GM18508 (cell line): ENCODE results near the gene COMTD1.

Experiments used
- ATAC-seq: cut with Tn5 transposase; IDR thresholded peaks from one replicate; pipeline ENCODE4 v1.9.1; 2021; ENCODE audit warnings: moderate number of reproducible peaks; ENCODE audit not compliant: insufficient read depth, unreplicated experiment

Gene COMTD1

DNA sequence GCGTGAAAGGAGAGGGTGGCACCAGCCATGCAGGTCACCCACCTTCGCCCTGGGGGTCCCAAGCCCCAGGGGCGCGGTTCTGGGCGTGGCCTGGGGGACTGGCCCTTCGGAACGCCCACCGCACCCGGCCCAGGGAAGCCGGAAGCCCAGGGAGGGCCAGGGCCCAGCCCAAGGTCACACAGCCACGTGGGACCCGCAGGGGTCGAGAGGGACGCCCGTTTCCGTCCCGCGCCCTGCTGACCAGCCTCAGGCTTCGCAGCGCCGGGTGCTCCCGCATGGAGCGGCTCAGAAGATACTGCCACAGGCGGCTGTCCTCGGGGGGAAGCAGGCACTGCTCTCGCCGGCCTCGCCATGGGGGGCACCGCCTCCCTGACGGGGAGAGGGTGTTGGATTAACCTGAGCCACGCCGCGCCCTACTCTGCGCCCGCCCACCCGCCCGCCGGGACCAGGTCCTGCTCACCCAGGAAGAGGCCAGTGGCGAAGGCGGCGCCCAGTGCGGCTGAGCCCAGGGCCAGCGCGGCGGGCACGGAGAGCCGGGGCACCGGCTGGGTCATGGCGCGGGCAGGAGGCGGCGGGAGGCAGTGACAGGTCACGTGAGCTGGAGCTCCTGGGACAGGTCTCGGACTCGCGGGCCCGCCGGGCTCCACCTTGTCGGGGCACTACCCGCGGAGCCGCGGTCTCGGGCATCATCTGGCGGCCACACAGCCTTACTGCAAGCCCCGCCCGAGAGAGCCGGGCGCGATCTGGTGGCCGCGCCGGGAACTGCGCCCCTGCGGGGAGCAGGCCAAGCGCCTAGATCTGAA, at the start of gene COMTD1:
COMTD1 (minus strand) TSS at position 583 of the 803 bp plus-strand sequence; CDS start at position 554, 29 bp downstream.
- peak; percentile 50 for ATAC-seq

DNA sequence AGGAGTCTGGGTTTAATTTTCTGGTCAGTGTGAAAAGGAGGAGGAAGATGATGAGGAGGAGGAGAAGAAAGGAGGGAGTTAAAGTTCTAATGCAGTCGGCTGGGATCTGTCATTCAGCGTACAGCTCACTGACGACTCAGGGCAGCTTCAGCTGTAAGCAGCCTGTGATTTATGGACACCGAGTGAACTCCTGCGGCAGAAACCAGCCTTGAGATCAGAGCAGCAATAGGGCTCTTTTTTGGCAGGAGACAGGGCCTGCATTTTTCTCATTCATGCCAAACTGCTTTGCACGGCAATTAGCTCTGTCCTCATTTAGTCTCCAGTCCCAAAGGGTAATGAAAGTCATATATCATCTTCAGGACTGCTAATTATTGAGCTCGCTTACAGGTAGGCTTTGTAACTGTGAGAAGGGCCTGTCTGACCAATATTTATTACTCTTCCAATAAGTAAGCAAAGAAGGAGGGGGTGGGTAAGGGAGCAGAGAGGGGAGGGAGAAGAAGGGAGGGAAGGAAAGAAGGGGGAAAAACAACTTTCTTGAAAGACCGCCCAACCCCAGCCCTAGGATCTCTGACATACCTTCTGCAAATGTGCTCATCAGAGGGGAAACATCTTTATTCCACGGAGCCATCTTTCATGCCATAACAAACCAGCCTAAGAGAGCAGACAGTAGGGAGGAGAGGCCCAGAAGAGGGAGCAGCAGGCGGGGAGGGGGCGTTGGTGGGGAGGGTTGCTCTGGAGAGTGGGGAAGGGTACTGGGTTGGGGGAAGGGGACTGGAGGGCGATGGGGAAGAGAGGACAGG, 48.1 kb upstream of the COMTD1 start:
- no peak for ATAC-seq

DNA sequence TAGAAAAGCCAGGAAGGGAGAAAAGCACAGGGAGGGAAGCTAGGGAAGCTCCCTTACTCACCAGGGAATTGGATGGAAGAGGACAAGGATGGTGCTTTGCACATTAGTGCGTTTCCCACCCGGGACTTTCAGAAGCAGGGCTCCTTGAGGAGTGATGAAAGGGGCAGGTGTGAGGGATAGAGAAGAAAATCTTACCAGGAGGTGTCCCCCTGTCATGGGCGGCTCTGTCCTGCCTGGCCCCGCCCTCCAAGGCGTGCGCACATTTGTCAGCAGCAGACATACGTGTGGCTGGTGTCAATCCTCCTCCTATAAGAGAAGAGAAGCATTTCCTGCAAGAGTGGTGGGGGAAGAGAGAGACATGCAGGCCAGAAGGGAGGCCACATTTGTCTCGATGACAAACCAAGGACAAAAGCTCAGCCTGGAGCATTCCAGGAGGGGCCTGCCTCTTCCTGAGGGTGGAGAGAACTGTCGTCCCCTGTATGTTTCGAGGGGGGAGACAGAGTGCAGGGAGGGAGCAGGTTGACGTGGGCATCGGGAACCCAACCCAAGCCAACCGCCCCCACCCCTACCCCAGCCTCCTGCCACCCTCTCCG, 47.4 kb upstream of the COMTD1 start:
- no peak for ATAC-seq

DNA sequence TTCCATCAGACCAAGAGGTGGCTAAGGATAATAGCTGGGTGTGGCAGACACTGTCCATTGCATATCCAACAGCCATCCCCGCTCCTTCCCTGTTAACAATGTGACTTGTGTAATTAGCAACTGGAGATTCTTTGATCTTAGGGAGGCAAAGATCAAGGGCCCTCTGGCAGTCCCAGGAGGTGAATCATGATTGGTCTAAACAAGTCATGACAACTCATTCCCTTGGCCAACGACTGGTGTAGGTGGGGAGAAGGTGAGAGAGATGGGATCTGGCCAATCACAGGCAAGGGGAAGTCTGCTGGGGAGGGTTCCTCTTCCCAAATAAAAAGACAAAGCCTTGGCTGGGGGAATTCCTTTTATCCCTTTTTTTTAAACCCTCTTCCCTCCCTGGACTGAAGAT, 46.2 kb upstream of the COMTD1 start:
- no peak for ATAC-seq

DNA sequence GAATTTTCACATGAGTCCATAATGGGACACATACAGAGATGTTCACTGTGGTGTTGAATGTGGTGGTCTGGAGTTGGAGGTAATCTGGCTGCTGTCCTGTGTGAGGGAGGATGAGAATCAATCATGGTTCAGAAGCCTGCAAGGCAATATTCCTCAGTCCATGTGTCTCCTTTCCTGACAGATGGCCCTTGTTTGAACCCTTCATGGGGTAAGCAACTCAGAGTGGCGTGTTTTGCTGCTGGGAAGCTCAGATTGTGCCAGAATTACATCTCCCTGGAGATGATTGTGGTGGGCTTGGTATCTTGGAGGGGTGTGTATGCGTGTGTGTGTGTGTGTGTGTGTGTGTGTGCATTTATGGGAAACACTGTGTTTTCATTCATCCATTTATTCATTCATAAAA, 44.5 kb upstream of the COMTD1 start:
- ATAC-seq: no peak

DNA sequence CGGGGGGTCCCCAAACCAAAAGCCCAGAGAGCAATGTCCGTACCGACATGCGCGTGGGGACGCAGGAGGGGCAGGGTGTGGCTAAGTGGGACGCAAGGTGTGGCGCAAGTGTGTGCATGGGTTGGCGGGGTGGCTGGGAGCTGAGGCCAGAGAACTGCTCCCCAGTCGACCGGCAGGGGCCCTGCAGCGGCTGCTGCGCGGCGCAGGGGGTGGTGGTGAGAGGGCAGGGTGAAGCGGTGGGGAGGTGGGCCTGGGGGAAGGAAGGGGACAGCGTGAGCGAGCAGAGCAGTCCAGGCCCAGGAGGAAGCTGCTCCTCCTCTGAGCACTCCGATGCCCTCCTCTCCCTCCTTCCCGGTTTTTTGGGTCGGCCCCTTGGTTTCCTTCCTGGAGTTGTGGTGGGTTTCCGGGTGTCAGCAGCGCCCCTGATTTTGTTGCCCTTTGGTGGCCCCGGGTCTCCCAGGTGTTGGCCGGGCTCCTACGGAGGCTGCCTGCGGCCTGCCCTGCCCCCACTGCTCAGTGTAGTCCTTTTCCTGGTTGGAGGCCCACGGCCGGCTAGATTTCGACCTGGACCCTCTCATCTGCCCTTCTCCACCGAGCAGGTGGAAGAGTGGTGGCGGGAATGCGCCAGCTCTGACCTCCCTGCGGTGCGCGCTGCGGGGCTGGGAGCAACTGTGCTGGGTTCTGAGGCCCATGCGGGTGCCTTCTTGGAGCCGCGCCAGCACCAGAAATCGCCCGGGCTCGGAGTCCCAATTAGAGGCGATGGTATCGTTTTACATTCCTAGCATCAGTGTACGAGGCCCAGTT, 40.5 kb upstream of the COMTD1 start:
- ATAC-seq: no peak

DNA sequence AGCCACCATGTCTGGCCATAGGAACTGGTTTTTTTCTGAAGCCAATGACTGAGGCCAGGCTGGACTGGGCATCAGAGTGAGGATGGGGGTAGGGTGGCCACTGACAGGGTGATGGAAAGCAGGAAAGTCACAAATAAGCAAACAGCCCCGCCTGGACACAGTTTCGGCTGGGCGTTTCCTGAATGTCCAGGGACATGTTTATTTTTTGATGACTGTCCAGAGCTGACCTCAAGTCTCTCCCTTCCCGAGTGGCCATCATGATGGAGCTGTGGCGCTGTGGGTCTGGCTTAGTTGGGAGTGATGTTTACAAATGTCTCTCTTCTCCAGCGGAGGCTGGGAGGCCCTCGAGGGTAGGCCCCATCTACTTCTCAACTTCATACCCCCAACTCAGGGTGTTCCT, 37.1 kb upstream of the COMTD1 start:
- ATAC-seq: no peak

DNA sequence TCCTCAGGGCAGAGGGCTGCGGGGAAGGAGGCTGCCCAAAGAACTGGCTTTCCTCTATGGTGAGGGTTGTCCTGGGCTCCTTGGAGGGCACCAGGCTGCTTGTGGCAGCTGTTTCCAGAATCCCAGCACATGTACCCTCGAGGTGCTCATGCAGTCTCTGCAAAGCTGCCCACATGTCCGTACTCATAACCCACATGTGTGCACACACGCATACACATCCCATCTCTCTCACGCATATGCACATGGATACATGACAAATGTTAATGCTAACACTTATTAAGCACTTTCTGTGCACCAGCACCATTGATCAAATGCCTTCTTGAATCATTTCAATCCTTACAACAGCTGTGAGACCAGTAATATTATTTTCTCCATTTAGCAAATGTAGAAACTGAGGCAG, 36.3 kb upstream of the COMTD1 start:
- ATAC-seq: no peak

DNA sequence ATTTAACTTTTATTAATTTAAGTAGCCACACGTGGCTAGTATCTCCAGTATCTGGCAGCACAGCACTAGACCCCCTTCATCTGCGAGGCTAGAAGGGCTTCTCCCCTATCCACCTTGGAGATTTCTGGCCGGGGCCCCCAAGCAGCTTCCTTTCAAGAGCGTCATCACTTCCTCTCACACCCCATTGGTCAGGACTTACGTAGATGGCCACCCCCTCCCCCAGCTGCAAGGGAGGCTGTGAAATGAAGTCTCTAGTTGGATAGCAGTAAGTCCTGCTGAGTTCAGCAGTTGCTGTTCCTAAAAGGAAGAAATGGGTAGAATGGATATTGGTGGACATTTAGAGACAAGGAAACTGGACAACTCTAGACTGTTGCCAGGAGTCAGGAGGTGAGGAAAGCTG, 33.8 kb upstream of the COMTD1 start:
- no peak for ATAC-seq

DNA sequence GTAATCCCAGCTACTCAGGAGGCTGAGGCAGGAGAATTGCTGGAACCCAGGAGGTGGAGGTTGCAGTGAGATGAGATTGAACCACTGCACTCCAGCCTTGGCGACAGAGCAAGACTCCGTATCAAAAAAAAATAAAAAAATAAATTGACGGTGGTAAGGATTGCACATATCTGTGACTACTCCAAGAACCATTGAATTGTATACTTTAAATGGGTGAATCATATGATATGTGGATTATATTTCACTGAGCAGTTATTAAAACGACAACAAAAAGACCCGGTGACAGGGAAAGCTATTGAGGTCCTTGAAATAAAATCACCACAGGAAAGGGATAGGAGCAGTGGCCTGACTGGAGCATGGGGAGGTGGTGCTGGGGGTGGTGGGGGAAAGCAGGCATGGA, 31.2 kb upstream of the COMTD1 start:
- no peak for ATAC-seq

DNA sequence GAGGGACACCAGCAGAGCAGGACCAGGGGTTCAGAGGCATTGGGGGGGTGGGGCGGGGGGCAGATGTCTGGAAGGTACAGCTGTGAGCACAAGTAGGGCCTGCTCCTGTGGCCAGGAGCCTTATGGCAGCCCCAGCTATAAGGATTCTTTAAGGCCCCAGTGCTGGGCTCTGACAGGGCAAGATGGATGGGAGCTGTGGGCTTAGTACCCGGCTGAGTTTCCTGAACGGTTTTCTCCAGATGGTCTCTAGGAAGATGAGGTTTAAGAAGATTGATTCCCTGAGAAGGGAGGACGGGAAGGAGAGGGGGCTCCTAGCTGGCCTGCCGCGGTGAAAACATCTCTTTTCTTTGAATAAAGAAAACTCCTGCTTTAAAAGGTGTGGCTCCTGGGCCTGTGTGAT, 30.1 kb upstream of the COMTD1 start:
- no peak for ATAC-seq

DNA sequence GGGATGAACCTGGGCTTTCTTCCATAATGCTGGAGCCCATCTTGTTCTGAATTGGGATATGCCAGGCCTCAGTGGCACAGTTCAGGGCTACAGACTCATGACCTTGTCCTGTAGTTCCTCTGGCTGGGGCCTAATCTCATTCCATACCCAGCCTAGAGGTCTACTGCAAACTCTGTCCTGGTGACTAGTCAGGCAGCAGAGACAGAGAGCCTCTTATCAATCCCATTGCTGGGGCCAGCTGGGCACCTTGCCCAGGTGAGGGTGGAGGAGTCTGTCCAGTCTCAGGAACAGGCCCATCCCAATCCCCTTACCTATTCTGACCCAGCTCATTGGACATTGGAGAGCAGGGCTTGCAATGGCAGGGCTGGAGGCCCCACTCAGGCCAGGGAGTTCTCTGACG, 28.0 kb upstream of the COMTD1 start:
- ATAC-seq: no peak

DNA sequence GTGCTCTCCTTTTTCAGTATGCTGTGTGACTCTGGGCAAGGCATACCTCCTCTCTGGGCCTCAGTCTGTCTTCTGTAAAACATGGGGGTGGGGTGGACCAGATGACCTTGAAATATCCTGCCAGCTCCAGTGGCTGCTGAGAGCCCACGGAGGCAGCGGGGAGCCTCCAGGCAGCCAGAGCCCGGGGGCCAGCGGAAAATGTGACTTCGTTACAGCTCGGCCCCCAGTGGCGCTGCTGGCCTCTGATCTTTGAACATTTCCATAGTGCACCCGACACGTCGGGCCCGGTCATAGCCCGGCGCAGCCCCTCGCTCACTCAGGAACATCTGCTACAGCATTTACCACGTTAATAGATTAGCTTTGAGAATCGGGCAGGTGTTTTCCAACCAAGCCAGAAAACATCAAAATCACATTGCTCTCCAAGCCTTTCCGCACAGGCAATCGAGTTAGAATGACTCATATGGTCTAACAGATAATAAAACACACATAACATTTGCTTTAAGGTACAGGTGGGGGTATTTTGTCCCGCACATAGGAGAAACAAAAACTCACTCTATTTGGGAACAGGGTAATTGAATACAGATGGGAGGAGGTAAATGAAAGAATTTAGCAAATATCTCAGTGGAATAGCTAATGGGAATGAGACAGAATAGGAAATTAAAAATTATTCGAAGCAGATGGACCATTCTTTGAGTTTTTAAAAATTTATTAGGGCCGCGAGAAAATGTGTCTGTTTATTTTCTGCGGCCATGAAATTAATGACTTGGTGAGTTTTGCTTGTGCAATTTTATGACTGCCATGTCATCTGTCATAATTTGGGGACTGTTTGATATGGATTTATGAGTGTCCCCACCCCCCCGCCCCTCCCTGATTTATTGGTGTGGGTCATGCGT, 26.3 kb upstream of the COMTD1 start:
- no peak for ATAC-seq

DNA sequence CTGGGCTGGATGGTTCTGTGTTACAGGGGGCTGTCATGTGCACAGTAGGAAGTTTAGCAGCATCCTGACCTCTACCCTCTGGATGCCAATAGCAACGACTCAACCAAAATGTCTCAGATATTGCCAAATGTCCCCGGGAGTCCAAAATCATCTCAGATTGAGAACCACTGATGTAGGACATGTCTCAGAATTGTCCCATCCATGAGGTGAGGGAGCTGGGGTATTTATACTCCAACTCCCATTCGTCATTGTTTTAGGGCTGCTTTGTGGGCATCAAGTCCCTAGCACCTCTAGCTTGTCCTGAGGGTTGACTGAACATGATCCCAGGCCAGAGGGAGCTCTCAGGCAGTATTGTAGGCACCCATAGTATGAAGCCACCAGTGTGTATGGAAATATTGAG, 25.2 kb upstream of the COMTD1 start:
- no peak for ATAC-seq

DNA sequence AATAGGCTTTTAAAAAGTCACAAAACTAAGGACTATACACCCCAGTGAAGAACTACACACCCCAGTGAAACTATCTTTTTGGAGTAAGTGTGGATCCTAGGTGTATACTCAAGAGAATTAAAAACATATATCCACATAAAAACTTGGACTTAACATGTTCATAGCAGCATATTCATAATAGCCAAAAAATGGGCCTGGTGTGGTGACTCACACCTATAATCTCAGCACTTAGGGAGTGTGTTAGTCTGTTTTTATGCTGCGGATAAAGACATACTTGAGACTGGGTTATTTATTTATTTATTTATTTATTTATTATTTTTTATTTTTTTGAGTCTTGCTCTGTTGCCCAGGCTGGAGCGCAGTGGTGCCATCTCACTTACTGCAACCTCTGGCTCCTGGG, 19.0 kb upstream of the COMTD1 start:
- ATAC-seq: no peak

DNA sequence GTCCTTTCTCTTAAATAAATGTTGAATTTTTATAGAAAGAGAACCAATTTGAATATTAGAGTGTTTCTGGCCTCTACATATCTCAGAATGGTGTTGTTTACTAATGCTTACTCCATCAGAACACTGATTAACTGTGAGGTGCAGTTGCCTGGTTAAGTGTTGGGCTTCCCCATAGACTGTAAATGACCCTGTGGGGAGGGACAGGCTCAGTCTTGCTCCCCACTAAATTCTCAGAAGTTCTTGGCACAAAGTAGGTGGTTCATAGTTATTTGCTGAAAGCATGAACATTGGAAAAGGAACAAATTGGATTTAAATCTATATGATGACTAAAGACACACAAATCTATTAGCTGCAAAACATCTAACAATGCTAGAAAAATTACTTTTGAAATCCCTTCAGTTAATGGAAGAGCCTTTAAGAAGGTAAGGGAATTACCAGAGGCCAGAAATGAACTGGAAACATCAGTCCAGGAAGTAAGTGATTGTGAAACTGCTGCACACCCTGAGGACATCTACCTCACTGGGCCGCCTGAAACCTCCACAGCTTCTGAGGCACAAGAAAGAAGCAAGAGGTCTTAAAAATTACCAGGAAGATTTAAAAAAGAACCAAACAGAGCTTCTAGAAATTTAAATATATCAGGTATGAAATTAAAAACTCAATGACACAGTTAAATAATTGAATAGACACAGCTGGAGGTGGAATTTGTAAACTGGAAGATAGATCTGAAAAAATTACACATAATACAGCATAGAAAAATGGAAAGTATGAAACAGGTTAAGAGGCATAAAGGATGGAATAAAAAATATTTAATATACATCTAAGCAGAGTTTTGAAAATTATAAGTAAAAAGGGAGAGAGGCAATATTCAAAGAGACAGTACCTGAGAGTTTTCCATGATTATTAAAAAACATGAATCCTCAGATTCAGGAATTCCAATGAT, 17.8 kb upstream of the COMTD1 start:
- ATAC-seq: no peak

DNA sequence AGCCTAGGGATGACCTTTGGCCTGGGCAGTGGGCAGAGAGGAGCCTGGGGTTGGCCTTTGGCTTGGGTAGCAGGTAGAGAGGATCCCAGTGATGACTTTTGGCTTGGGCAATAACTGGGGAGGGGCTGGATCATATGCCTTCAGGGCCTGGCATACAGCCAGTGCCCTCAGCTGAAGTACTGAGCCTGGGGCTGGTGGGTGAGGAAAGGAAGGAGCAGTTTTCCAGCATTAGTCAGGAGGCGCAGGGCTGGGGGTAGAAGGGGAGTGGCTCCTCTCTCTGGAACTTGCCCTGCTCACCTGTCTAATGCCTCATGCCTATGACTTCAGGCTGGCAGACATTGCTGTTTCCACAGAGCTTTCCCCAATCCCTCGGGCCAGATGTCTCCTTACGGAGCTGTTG, 15.2 kb upstream of the COMTD1 start:
- ATAC-seq: no peak

DNA sequence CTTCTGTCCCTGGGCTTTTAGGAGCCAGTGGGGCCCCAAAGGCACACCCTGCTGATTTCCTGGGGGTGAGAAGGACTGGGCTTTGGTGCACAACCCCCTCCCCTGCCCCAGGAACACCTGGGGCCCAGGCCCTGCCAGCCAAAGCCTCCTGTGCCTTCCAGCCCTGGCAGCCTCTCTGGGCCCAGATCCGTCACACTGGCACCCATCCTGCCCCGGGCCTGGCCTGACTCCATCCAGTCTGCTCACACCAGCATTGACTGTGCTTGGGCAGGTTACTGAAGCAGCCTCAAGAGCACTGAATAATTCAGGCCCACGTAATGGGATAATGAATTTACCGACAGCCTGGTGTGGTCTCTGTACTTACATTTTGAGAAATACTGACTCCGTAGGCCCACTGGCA, 12.0 kb upstream of the COMTD1 start:
- ATAC-seq: no peak

DNA sequence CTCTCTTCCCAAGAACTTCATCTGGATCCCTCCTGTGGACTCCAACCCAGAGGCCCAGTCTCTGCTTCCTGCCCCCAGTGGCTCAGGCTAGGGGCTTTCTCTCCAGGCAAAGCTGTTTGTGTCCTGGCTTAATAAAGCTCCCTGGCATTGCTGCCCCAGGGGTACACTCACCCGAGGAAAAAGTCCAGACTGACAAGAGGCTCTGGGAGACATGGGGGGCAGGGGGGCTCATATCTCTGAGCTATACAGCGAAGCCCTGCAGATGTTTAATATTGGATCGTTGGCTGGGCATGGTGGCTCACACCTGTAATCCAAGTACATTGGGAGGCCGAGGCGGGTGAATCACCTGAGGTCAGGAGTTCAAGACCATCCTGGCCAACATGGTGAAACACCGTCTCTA, 10.7 kb upstream of the COMTD1 start:
- no peak for ATAC-seq
